Activated CD4-positive, alpha-beta T cell treated with anti-CD3 and anti-CD28 coated beads, Interleukin-2, amount 50 U/mL, for 1 hour (primary cell): ENCODE data around the gene CHMP4A.

Experiments used
- DNase-seq: peaks from one replicate; pipeline ENCODE4 v3.0.0-alpha.2; 2020

The CHMP4A gene

GRCh38 chr14:24194873-24195185 is 18.5 kb downstream of the CHMP4A start:
- no peak for DNase-seq

GRCh38 chr14:24194186-24194872 is 19.0 kb downstream of the CHMP4A start:
- DNase-seq = no peak

DNA sequence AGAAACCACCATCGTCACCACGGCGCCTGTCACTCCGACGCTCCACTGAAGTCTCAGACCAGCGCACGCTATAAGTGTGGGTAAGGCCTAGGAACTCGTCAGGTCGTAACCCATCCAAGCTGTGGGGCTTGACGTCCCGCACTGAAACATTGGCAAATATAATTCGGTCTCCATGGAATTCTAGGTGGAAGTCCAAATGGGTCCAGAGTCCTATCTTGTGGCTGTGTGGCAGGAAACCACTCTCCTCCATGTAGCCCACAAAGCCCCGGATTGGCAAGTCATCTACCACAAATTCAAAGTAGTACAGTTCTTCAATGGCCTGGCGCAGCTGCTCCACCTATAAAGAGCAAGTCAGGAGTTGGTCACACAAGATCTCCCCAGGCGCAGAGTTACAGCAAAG is 20.4 kb downstream of the CHMP4A start:
- no peak for DNase-seq

GRCh38 chr14:24190416-24190815 is 22.9 kb downstream of the CHMP4A start:
- no peak for DNase-seq

GRCh38 chr14:24189460-24189859 is 23.8 kb downstream of the CHMP4A start:
- no peak for DNase-seq

GRCh38 chr14:24189059-24189375 is 24.3 kb downstream of the CHMP4A start:
- no peak for DNase-seq

DNA sequence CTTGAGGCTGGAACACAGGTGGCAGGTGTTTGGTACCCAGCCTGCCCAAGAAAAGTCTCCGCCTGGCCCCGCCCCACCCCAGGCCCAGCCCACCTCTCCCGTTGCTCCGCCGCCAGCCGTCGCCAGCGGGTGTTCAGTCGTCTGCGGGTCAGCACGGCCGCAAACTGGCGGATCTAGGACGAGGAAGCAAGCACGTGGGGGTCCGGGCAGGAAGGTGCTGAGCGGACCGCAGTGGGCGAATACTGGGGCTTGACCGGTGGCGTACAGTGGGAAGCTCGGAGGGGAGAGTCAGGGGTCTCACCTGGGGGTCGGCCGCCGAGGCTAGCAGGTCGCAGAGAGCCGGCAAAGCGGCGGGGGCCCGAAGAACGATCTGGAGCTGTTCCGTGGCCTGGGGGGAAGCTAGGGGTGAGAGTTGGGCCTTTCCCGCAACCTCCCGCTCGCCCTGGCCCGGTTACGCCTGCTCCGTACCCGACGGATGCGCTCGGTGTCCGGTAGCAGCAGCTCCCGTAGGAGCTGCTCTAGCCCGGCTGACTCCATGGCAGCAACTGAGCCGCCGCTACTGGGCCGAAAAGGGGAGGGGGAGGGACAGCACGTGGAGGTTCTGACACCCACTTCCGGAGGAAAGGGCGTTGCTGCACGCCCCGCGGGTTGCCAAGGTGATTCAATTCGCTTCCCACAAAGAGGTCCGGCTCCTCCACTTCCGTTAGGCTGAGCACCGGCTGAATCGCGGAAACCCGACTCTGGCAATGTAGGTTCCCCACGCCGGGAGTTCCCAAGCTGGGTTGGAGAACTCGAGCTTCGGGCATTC is 24.8 kb downstream of the CHMP4A start, which contains the start of gene IPO4:
Gene IPO4 (minus strand): TSS at position 566 of the 808 bp plus-strand sequence. CDS start 29 bp downstream, at position 537.
- peak; percentile 94 for DNase-seq

GRCh38 chr14:24187539-24187915 is 25.8 kb downstream of the CHMP4A start:
- no peak for DNase-seq

GRCh38 chr14:24186831-24187538 is 26.3 kb downstream of the CHMP4A start:
- DNase-seq = no peak

GRCh38 chr14:24185741-24186140 is 27.5 kb downstream of the CHMP4A start:
- DNase-seq = no peak

GRCh38 chr14:24185026-24185425 is 28.3 kb downstream of the CHMP4A start:
- no peak for DNase-seq

DNA sequence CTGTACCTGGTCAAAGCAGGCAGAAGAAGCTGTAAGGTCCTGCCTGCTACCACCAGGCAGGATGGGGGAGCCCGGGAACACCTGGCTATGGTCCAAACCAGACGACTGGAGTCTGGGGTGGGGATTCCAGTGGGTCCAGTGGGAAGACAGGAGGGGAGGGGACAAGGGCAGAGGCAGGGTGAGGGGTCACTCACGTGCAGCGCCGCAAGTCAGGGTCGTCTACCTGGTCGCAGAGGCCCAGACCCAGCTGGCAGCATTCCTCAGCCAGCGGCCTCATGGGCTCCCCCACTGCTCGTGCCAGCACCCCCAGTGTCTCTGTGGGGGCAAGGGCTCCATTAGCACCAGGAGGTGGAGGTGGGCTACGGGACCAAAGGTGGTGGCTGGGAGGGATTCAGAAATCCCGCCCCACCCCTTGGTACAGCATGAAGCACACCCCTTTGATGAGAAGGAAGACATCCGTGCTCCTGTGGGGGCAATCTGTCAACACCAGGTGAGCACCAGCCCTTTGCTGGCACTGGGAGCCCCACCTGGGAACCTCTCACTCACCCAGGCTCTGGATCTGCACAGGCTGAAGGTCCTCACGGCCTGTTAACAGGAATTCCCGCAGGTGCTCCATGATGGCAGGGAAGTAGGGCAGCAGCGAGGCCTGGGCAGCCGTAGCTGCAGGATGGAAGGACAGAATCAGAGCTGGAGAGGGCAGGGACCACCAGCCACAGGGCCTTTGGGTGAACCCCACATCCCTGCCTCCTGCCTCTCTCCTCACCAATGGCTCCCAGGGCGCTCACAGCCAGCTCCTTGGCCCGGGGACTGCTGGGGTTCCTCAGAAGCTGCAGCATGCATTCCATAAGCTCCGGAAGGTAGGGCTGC is 29.0 kb downstream of the CHMP4A start:
- DNase-seq = no peak

DNA sequence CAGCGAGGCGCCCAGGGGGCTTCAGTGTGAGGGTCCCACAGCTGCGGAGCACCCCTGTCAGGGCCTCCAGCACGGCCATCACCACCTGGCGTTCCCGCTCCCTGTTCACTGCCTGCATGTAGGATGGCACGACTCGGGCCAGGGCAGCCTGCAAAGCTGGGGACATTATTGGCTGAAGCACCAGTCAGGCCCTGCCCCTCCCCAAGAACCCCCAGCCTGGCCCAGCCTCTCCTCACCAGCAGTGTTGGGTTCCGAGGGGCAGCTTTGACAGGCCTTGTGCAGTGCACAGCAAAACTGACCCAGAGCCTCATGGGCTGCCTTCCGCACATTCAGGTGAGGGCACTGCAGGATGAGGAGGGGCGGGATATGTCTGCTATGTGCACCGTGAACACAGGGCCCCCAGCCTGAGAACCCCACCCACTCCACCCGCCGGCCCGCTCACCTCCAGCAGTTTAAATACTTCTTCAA is 30.2 kb downstream of the CHMP4A start:
- no peak for DNase-seq

- DNase-seq = no peak
Measured at GRCh38 chr14:24182110-24182882, 31.0 kb downstream of the CHMP4A start.

DNA sequence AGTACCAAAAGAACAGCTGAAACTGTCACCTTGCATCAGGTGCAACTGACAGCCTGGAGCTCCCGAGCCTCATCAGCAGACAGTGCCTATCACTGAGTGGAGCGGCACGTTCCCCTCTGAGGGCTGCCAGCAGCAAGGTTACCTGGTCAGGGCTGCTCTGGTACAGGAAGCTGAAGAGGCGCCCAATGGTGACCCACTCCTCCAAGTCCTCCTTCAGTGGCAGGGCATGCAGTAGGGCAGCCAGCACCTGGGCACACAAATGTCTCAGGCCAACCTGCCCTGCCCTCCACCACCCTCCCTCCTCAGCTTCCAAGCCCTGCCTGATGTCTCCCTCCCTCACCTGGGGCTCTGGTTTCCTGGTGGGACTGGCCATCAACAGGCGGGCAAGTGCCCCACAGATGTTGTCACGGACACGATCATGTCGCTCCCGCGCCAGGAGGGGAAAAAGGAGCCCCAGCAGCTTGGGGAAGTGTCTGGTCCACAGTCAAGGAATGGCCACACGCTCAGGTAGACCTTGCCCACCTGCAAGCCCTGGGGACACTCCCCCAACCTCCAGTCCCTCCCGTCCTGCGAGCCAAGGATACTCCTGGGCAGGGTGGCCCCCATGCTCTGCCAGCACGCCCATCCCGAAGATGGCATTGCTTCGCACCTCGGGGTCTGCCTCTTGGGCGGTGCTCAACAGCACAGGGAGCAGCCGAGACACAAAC is 31.8 kb downstream of the CHMP4A start:
- no peak for DNase-seq

DNA sequence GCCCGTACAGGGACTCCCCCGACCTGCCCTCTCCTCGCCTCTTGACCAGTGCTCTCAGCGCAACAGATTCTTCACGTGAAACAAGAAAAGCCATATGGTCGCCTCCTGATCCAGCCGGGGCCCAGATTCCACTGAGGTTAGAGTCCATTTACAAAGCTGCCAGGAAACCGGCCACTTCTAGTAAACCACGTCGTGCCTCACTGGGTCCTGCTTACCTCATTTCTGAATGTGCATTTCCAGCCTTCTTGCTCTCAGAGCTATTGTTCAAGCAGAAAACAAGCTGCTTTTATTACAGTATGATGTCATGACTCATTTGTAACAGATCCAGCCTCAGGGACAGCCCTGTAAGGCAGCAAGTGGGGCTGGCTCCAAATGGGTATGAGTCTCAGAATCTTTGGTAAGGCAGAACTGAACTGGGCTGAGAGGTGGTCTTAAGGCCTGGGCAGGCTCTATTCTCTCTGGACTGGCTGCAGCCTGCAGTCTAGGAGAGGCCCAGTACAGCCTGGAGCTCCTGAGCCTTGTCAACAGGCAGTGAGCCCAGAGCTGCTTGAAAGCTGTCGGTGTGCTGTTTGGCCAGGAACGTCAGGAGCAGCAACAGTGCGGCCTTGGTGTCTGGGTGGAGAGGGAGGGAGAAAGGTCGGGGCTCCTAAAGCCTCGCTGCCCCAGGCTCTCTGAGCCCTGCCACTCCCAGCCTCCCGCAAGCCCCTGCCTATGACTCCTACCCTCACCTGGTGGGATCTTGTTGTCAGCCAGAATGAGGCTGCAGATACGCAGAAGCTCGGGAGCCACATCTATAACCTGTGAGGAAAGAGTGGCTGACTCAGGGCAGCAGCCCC is 33.1 kb downstream of the CHMP4A start:
- no peak for DNase-seq

DNA sequence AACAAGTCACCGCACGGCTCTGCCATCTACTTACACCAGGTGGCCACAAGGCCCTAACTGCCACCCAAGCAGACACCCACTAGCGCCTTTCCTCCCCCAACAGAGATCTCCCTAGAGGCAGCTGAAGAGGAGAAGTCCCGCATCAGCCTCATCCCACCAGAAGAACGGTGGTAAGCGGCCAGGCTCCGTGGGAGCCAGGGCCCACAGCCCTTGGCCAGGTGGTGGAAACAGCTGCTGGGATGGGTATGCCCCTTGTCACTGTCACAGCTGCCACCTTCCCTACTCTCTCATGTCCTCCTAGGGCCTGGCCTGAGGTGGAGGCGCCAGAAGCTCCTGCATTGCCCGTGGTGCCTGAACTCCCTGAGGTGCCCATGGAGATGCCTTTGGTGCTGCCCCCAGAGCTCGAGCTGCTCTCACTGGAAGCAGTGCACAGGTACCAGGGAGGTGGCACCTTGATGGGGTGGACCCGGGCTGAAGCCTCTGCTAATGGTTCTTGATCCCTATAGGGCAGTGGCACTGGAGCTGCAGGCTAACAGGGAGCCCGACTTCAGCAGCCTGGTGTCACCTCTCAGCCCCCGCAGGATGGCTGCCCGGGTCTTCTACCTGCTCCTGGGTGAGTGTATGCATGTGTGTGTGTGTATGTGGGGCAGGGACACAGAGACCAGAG is 33.9 kb downstream of the CHMP4A start:
- DNase-seq = no peak

DNA sequence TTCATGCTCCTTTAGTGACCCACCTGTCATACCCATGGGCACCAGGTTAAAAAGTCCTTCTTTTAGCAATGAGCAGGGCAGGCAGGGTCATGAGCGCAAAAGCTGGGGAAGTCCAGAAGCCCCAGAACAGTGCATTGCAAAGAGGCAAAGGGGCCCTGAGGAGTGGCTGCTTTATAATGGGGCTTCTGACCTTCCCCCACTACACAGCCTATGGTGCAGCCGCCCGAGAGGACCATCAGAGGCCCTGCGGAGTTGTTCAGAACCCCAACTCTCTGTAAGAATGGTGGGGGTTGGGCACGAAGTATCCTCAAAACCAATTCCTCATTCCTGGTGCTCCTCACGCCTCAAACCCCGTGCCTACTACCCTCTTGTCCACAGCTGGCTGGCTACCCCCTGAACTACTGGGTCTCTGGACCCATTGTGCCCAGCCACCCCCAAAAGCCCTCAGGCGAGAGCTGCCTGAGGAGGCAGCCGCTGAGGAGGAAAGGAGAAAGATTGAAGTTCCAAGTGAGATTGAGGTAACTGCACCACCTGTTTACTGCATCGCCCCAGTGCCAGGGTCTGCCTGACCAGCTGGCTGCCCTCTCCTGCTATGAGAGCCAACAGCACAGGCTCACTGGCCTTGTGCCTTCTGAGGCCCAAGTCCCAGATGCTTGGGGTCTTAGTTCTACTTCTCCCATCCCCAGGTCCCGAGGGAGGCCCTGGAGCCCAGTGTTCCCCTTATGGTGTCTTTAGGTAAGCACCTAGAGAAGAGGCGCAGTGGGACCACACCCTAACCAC is 34.7 kb downstream of the CHMP4A start:
- no peak for DNase-seq

DNA sequence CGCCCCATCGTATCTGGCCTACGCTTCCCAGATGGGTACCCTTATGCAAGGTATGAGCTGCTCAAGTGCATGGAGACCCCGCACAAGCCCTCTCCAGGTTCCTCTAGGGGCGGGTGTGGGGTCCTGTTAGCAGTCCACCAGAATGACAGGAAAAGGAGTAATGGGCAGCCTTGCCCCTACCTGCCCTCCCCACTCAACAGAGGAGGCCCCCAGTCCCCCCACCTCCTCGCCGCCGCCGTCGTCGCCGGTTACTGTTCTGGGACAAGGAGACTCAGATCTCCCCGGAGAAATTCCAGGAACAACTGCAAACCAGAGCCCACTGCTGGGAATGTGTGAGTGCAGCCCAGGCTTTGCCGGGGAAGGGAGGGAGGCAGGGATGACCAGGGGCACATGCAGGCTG is 35.4 kb downstream of the CHMP4A start:
- no peak for DNase-seq
